ENCODE results near the gene TMEM120B.

The TMEM120B gene

DNA sequence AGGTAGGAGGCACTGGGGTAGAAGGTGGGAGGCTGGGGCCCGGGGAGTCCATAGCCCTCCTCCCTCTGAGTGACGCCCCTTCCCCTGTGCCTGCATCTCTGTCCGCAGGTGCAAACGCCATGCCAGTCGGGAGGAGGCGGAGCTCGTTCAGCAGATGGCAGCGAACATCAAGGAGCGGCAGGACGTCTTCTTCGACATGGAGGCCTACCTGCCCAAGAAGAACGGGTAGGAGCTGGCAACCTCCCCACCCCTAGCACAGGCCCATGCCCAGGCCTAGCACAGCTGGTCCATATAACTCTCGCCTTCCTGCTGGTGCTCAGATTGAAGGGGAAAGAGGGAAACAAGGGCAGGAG lies 35.6 kb downstream of the TMEM120B start:
- no peak overlapping the region for H3K4me3 ChIP-seq (ENCODE audit: low read length)
- H2AFZ ChIP-seq (ENCODE audit: low read length) = no peak overlapping the region
- DNase-seq = no peak
- H4K20me1 ChIP-seq (ENCODE audit: insufficient read depth, low read length) = no peaks in the 10 kb centered on the region
- H3K4me1 ChIP-seq (ENCODE audit: low read length) = no peaks in the 10 kb centered on the region
- H3K9me3 ChIP-seq (replicated peaks; ENCODE audit: insufficient read depth, low read length) = no peaks in the 10 kb centered on the region
- no peak overlapping the region for H3K4me2 ChIP-seq (ENCODE audit: low read depth, low read length)
- H3K36me3 ChIP-seq (replicated peaks; ENCODE audit: insufficient read depth, low read length) = no peaks in the 10 kb centered on the region
- H3K27me3 ChIP-seq (replicated peaks; ENCODE audit: insufficient read depth, low read length) = no peaks in the 10 kb centered on the region
- no peak overlapping the region for H3K27ac ChIP-seq (ENCODE audit: low read length)
- H3K9ac ChIP-seq (ENCODE audit: low read length) = no peak overlapping the region
- TF ChIP-seq EZH2phosphoT487 (IDR thresholded peaks at IDR 0.05; ENCODE audit: low read length) = no peak
- TF ChIP-seq, protein P1, sequence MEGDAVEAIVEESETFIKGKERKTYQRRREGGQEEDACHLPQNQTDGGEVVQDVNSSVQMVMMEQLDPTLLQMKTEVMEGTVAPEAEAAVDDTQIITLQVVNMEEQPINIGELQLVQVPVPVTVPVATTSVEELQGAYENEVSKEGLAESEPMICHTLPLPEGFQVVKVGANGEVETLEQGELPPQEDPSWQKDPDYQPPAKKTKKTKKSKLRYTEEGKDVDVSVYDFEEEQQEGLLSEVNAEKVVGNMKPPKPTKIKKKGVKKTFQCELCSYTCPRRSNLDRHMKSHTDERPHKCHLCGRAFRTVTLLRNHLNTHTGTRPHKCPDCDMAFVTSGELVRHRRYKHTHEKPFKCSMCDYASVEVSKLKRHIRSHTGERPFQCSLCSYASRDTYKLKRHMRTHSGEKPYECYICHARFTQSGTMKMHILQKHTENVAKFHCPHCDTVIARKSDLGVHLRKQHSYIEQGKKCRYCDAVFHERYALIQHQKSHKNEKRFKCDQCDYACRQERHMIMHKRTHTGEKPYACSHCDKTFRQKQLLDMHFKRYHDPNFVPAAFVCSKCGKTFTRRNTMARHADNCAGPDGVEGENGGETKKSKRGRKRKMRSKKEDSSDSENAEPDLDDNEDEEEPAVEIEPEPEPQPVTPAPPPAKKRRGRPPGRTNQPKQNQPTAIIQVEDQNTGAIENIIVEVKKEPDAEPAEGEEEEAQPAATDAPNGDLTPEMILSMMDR (IDR thresholded peaks at IDR 0.05; ENCODE audit: low read length) = no peak
- TF ChIP-seq EZH2 (optimal IDR thresholded peaks at IDR 0.05; ENCODE audit: low read depth, low read length) = no peak
- no peaks in the 10 kb centered on the region for H3K9me2 ChIP-seq (replicated peaks; ENCODE audit: insufficient read depth, low read length)
- H3K79me2 ChIP-seq (ENCODE audit: low read length) = no peaks in the 10 kb centered on the region
- no peaks in the 10 kb centered on the region for H3F3A ChIP-seq (ENCODE audit: insufficient read depth, low read length)

DNA sequence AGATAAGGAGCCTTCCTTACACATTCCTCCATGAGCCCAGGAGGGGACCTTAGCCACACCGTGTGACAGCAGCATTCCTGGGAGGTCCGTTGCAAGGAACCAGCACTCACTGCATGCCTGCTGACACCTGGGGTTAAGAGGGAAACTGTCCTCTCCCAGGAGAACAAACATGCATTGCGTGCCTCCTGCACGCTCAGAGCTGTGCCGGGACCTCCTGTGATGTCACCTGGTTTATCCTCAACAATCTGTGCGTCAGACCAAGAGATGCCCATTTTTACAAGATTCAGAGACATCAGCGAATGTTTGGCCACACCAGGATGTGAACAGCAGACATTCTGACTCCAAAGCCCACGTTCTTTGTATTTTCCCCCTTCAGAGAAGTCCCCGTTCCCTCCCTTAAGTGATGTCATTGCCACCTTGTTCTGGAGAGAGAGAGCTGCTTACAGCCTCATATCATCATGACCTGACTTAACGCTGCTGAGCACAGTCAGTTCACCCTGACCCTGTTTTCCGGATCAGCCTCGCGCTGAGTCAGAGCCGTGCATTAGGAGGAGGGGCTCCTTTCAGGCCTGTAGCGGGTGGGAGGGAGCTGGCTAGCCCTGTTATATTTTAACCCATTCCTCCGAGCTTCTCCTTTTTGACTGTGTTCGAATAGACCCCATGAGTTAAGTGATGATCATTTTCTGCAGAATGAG lies 36.2 kb downstream of the TMEM120B start:
- Histone ChIP-seq H3K9me3 (replicated peaks; ENCODE audit: insufficient read depth, low read length) (no peaks in the 10 kb centered on the region), H3K79me2 (ENCODE audit: low read length) (no peaks in the 10 kb centered on the region), H3F3A (ENCODE audit: insufficient read depth, low read length) (no peaks in the 10 kb centered on the region), H2AFZ (ENCODE audit: low read length) (no peak overlapping the region), H3K9me2 (replicated peaks; ENCODE audit: insufficient read depth, low read length) (no peaks in the 10 kb centered on the region), H3K27me3 (replicated peaks; ENCODE audit: insufficient read depth, low read length) (no peaks in the 10 kb centered on the region), H3K27ac (ENCODE audit: low read length) (no peak overlapping the region), H3K9ac (ENCODE audit: low read length) (no peak overlapping the region), H3K36me3 (replicated peaks; ENCODE audit: insufficient read depth, low read length) (no peaks in the 10 kb centered on the region), H3K4me2 (ENCODE audit: low read depth, low read length) (no peak overlapping the region), H3K4me1 (ENCODE audit: low read length) (no peaks in the 10 kb centered on the region), H4K20me1 (ENCODE audit: insufficient read depth, low read length) (no peaks in the 10 kb centered on the region), H3K4me3 (ENCODE audit: low read length) (no peak overlapping the region)
- TF ChIP-seq, protein P1 (IDR thresholded peaks at IDR 0.05; ENCODE audit: low read length) = no peak
- TF ChIP-seq EZH2phosphoT487 (IDR thresholded peaks at IDR 0.05; ENCODE audit: low read length) = no peak
- TF ChIP-seq EZH2 (optimal IDR thresholded peaks at IDR 0.05; ENCODE audit: low read depth, low read length) = no peak
- no peak for DNase-seq

DNA sequence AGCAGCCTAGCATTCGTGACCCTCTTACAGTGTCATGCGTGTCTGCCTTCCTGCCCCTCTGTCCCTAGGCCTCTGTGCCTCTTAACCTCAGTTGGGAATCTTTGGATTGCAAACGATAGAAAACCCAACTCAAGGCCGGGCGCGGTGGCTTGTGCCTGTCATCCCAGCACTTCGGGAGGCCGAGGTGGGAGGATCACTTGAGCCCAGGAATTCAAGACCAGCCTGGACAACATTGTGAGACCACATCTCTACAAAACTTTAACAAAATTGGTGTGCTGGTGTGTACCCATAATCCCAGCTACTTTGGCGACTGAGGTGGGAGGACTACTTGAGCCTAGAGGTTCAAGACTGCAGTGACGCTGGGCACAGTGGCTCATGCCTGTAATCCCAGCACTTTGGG lies 36.7 kb downstream of the TMEM120B start:
- Histone ChIP-seq H3K4me1 (ENCODE audit: low read length) (no peaks in the 10 kb centered on the region), H3K27ac (ENCODE audit: low read length) (no peak overlapping the region), H3F3A (ENCODE audit: insufficient read depth, low read length) (no peaks in the 10 kb centered on the region), H3K4me2 (ENCODE audit: low read depth, low read length) (no peak overlapping the region), H2AFZ (ENCODE audit: low read length) (no peak overlapping the region), H3K9me2 (replicated peaks; ENCODE audit: insufficient read depth, low read length) (no peaks in the 10 kb centered on the region), H3K79me2 (ENCODE audit: low read length) (no peaks in the 10 kb centered on the region), H3K9me3 (replicated peaks; ENCODE audit: insufficient read depth, low read length) (no peaks in the 10 kb centered on the region), H3K9ac (ENCODE audit: low read length) (no peak overlapping the region), H3K27me3 (replicated peaks; ENCODE audit: insufficient read depth, low read length) (no peaks in the 10 kb centered on the region), H3K4me3 (ENCODE audit: low read length) (no peak overlapping the region), H3K36me3 (replicated peaks; ENCODE audit: insufficient read depth, low read length) (no peaks in the 10 kb centered on the region), H4K20me1 (ENCODE audit: insufficient read depth, low read length) (no peaks in the 10 kb centered on the region)
- DNase-seq = no peak
- TF ChIP-seq, protein P1 (IDR thresholded peaks at IDR 0.05; ENCODE audit: low read length) = no peak
- TF ChIP-seq EZH2 (optimal IDR thresholded peaks at IDR 0.05; ENCODE audit: low read depth, low read length) = no peak
- TF ChIP-seq EZH2phosphoT487 (IDR thresholded peaks at IDR 0.05; ENCODE audit: low read length) = no peak
